GM21737 (cell line): Measurements from ENCODE around the gene LY6G5B.

Source experiments
- ATAC-seq: cut with Tn5 transposase; IDR thresholded peaks from one replicate; pipeline ENCODE4 v1.9.1; 2021; ENCODE audit warnings: mild to moderate bottlenecking, moderate library complexity; ENCODE audit not compliant: unreplicated experiment

The LY6G5B gene

DNA sequence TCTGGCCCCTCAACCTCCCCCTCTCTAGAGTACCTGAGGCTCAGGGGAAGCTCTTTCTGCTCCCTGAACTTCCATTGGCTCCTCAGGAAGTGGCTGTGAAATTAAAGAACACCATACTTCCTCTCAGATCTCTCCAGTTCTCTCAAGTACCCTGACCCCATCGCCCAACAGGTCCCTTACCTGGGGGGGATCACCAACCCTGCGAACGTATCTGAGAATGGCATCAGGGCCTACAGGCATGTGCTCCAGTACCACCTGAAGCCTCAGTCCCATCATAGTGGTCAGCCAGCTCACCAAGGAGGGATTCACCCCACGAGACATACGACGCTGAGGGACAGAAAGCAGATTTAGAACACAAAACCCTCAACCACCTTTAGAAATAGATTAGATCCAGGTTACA lies 29.2 kb upstream of the LY6G5B start:
- no peak for ATAC-seq

GRCh38 chr6:31641370-31641769 lies 28.4 kb upstream of the LY6G5B start:
- ATAC-seq = no peak

DNA sequence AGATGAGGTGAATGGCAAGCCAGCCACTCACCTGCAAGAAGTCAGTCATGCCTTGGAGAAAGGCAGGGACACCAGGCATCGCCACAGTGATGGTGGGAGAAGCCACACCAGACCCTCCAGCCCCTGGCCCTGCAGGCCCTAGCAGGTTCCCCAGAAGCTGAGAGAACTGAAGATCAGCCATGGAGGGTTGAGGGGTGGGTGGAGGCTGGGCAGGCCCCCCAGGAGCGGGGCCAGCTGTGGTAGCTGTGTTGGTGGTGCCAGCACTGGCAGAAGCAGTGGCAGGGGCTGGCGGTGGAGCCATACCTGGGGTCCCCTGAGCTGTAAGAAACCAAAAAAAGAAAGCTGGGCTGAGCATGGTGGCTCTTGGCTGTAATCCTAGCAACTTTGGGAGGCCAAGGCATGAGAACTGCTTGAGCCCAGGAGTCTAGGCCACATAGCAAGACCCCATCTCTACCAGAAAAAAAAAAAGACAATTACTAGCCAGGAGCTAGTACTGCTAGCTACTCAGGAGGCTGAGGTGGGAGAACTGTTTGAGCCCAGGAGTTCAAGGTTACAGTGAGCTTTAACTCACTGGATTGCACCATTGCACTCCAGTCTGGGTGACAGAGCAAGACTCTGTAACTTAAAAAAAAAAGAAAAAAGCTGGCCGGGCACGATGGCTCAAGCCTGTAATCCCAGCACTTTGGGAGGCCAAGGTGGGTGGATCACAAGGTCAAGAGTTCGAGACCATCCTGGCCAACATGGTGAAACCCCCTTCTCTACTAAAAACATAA lies 26.8 kb upstream of the LY6G5B start:
- no peak for ATAC-seq

- no peak for ATAC-seq
Measured at GRCh38 chr6:31643818-31644454, 25.8 kb upstream of the LY6G5B start.

- no peak for ATAC-seq
Measured at GRCh38 chr6:31645325-31645724, 24.5 kb upstream of the LY6G5B start.

DNA sequence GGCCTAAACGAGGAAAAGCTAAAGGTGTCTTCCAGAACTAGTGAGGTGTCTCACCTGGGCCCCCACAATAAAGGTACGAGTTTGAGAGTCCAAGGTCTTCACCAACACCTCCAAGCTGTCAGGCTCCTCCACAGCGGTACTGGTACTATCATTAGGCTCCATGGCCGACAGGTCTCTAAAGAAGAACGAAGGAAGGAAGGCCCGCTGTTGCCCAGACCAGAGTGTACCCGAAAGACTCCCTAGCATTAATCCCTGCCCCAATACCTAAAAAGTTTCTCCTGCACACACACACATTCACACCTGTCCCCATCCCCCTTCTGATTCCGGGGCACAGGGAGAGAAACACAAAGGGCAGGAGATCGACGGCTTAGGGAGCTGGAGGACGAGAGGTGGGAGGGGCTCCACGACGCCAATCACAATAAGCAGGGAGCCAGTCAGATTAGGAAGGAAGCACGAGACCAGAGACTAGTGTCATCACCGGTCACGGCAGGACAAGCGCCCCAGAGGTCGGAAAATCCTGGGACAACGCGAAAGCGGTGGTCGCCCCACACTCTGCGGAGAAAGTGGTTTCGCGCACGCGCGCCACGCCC lies 18.1 kb upstream of the LY6G5B start:
- ATAC-seq = peak; percentile 28

DNA sequence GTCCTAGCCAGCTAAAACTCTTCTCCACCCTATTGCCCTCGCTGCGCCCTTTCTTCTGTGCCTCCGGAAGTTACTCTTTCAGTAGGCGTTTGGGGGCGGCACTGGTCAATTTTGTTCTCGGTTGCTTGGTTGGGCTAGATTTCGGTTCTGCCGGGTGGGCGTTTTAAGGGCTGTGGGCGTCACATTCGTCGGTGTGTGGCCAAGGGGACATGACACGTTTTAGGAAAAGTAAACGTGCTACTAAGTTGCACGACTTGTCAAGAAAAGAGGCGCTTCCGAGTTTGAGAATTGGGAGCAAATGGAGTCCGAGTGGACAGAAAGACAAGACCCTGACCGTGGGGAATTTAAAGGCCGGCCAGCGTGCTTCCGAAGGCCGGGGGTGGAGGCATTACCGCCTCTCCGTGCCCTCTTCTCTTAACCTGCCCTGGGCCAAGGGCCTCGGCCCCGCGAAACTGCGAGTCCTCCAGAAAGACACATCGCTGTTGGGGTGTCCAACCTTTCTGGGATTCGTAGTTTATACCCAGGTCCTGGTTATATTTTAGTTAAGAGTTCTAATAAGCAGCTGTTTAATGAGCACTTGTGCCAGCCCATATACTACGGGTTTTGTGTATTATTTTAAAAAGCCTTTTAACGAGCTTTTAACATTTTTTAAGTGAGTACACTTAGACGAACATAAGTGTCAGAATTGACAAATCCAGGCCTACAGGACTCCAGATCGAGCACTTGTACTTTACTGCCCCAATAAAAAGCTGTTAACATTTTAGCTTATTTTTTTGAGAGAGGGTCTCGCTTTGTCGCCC lies 16.7 kb upstream of the LY6G5B start:
- ATAC-seq = peak; percentile 48

DNA sequence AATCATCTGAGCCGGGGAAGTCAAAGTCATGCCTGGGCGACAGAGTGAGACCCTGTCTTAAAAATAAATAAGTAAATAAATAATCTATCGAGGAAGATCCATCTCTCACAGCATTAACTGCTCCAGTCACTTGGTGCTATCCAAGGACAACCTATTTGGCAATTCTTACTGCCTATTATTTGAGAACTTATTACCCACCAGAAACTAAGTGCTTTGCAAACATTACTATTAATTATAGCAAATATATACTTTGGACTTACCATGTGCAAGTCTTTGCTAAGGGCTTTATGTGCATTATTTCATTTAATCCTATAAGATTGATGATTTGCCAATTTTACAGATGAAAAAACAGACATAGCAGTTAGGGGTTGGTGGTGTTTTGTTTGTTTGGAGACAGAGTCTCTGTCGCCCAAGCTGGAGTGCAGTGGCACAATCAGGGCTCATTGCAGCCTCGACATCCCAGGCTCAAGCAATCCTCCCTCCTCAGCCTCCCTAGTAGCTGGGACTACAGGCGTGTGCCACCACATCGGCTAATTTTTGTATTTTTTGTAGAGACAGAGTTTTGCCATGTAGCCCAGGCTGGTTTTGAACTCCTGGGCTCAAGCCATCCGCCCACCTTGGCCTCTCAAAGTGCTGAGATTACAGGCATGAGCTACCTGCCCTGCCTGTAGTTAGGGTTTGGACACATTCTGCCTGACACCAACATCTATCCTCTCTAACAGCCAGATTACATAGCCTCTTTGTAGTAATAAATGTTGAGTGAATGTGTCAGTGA lies 15.0 kb upstream of the LY6G5B start:
- no peak for ATAC-seq

DNA sequence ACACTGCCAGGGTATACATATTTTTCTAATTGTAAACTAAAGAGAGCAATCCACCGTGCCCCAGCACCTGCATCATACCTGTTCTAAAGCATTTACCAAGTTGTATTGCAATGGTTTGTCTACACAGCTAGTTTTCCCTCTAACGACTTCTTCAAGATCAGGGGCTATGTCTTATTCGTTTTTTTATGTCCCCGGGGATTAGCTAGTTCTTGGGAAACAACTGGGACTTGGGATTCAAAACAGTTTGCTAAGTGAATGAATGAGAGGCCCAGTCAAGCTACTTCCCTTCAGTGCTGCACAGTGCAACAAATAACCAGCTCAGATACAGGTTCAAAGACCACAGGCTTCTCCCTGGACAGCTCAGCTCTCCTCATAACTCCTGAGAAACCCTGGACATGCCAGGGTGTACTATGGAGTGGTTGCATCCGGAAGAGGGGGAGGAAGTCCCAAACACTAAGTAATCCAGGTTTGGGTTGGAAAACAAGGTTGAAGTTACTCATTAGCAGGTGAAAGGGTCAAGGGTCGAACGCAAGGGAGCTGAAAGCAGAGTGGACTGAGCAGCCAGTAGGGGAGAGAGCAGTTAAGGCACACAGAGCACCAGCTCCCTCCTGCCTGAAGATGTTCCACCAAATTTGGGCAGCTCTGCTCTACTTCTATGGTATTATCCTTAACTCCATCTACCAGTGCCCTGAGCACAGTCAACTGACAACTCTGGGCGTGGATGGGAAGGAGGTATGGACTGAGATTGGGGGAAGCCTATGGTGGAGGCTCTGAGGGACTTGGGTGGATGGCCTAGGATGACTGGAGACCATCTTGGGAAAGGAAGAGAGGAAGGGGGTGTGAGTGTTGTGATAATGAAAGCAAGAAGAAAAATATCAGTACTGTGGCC lies 14.2 kb upstream of the LY6G5B start, which contains the start of gene APOM:
Gene APOM, plus strand, starts transcription at position 546 of the 889 bp plus-strand sequence. Its CDS starts 73 bp downstream, at position 619.
- ATAC-seq = no peak

DNA sequence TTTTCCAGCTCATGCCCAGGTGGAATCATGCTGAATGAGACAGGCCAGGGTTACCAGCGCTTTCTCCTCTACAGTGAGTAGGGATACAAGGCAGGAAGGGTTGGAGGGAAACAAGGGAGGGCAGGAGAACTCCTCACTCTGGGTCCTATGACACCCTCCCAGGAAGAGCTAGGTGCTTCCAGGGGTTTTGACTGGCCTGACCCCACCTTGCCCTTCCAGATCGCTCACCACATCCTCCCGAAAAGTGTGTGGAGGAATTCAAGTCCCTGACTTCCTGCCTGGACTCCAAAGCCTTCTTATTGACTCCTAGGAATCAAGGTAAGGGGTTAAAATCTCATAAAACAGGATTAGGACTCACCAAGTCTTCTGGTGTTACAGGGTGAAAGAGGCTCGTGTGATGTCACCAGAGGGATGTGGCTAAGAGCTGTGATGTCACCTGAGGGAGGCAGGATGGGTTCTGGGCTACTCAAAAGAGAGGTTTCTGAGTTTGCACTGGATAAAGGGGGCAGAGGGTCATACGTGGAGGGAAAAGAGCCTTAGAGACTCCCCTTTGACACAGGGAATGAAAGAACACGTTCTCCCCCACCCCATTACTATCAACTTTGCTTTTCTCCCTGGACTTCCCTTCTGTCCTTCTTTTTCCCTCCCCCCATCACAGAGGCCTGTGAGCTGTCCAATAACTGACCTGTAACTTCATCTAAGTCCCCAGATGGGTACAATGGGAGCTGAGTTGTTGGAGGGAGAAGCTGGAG lies 12.2 kb upstream of the LY6G5B start:
- ATAC-seq = no peak

- ATAC-seq = no peak
Measured at GRCh38 chr6:31658158-31658688, 11.6 kb upstream of the LY6G5B start.

DNA sequence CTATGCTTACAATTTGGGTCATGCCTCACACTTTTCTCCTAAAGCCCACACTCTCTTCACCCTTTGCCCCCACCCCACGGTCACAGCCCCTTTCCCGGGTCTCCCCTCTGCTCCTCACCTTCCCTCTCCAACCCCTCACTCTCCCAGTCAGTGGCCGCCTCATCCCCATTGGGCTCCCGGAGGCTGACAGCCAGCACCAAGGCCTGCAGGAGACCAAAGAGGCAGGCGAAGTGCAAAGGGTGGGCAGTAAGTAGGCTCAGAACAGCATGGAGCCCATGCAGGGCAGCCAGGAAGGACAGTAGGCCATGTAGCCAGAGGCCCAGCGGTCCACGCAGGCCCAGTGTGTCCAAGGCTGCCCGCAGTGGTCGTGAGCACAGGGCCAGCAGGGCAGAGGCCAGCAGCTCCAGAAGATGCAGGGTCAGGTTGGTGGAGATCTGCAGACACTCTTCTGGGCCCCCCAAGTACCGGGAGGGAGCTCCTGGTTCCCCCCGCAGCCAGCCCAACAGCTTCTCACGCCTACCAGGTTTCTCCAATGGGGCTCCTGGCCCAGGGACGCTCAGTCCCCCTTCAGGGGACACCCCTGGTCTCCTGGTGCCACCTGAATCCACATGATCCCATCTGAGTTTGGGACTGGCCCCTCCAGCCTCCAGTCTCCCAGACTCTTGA lies 10.7 kb upstream of the LY6G5B start:
- ATAC-seq = no peak

GRCh38 chr6:31659649-31660380 lies 10.0 kb upstream of the LY6G5B start:
- no peak for ATAC-seq

DNA sequence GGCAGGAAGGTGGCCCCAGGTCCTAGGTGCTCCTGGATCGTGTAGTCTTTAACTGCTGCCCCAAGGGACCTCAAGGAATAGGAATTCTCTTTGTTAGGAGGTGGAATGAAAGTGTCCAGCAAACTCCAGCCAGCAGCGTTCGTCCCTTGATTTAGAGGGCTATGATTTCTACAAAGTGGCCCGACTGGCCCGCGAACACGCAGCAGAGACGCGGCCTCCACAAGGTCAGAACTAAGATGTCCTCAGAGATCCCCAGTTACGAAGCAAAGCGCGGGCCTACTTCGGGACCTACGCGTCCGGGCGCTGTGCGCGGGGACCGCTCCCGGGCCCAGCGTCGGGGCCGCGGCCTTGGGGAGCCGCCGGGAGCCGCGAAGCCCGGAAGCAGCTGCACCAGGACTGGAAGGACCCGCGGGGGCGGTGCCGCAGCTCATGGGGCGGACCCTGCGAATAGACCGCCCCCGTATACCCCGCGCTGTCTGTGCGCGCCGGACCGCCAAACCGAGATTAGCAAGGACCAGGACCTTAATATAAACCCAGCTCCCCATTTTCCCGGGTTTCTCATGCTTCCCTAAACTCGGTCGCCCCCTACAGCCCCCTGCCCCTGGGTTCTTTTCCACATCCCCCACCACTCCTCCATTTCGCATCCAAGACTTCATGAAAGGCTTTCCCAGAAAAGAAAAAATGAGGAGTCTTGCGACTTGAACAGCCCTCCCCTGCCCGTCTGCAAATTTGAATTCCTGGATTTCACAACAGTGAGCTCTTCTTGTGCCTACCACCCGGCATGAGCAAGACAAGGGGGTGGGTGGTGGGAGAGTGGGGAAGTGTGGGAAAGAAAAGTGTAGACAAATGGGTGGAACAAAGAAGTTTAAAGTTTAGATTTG lies 9.2 kb upstream of the LY6G5B start, which contains the start of gene C6orf47:
Gene C6orf47, minus strand, starts transcription at position 398 of the 881 bp plus-strand sequence. CDS start 831 bp downstream, outside the sequence.
- peak; percentile 35 for ATAC-seq

DNA sequence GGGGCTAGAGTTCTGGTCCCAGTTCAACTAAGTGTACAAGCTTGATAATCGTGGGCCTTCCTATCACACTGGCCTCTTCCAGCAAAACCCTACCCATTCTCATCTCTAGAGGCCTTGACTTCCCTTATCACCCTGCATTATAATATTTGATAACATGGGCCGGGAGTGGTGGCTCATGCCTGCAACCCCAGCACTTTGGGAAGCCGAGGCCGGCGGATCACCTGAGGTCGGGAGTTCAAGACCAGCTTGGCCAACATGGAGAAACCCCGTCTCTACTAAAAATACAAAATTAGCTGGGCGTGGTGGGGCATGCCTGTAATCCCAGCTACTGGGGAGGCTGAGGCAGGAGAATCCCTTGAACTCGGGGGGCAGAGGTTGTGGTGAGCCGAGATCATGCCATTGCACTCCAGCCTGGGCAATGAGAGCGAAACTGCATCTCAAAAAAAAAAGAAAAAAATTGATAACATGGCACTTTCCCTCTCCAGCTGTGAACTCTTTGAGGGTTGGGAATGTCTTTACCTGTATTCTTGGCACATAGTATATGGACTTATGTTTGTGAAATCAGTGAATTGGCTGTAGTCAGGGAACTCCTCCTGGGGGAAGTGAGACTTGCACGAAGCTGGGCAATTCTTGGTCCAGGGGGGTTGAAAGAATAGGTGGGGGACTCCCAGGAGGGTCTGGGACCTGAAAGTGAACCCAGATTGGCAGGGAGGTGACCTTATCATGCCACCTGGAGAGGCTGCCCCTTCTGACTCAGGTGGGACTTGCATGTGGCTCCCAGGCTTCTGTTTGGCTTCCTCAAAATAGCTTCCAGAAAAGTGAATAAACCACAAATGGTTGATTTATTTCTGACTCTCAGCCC lies 8.3 kb upstream of the LY6G5B start:
- ATAC-seq = no peak
